Rectal smooth muscle tissue (tissue), 1 donor: ENCODE results near the gene ZNF417.
"Not testable (repeated sequence)": the region's sequence is repeated elsewhere in the genome, so short reads cannot be mapped to it uniquely, and the experiment has no call there.

Source experiments
- H3K27ac ChIP-seq: one replicate; pipeline ENCODE4 v1.7.0; 2013; ENCODE audit warnings: low read depth, low read length, inconsistent platforms
- H3K27me3 ChIP-seq: one replicate; pipeline ENCODE4 v1.7.0; 2013; ENCODE audit warnings: low read length; ENCODE audit not compliant: control insufficient read depth, insufficient read depth
- H3K36me3 ChIP-seq: one replicate; pipeline ENCODE4 v1.7.0; 2013; ENCODE audit warnings: low read length; ENCODE audit not compliant: control insufficient read depth, insufficient read depth
- H3K4me1 ChIP-seq: one replicate; pipeline ENCODE4 v1.7.0; 2013; ENCODE audit warnings: low read length; ENCODE audit not compliant: control insufficient read depth, insufficient read depth
- H3K4me3 ChIP-seq: one replicate; pipeline ENCODE4 v1.7.0; 2013; ENCODE audit warnings: low read length
- H3K9ac ChIP-seq: one replicate; pipeline ENCODE4 v1.7.0; 2013; ENCODE audit warnings: low read length

The ZNF417 gene

GRCh38 chr19:57872450-57872849 lies 43.9 kb downstream of the ZNF417 start:
- Histone ChIP-seq H3K27me3 (no peaks in the 10 kb centered on the region), H3K36me3 (peaks cover 18% of the 10 kb centered on the region), H3K4me1 (no peaks in the 10 kb centered on the region), H3K9ac (no peak overlapping the region), H3K4me3 (no peak overlapping the region), H3K27ac (no peak overlapping the region)

GRCh38 chr19:57870225-57870624 lies 46.2 kb downstream of the ZNF417 start:
- no peaks in the 10 kb centered on the region for H3K27me3 ChIP-seq
- H3K36me3 ChIP-seq, result peaks cover 19% of the 10 kb centered on the region
- no peaks in the 10 kb centered on the region for H3K4me1 ChIP-seq
- no peak overlapping the region for H3K9ac ChIP-seq
- no peak overlapping the region for H3K4me3 ChIP-seq
- H3K27ac ChIP-seq, result no peak overlapping the region

- H3K27ac ChIP-seq, H3K4me1 ChIP-seq, H3K9ac ChIP-seq, H3K4me3 ChIP-seq, H3K27me3 ChIP-seq: not testable (repeated sequence)
- H3K36me3 ChIP-seq, result peaks cover 19% of the 10 kb centered on the region
Observed at GRCh38 chr19:57869655-57870054, 46.7 kb downstream of the ZNF417 start.

GRCh38 chr19:57867868-57868492 lies 48.4 kb downstream of the ZNF417 start:
- Histone ChIP-seq H3K9ac (no peak overlapping the region), H3K4me1 (no peaks in the 10 kb centered on the region), H3K27ac (no peak overlapping the region), H3K4me3 (no peak overlapping the region), H3K36me3 (peaks cover 16% of the 10 kb centered on the region), H3K27me3 (no peaks in the 10 kb centered on the region)
